ENCODE measurements around the gene PWWP2B. TPM values are rescaled to one million over a fixed set of nuclear protein-coding genes. Genes with fewer than 3 reads are reported as not detected.
A peak's percentile ranks its signal among the peaks of the same experiment; 100 is the strongest.
"Not testable (repeated sequence)": the region's sequence is repeated elsewhere in the genome, so short reads cannot be mapped to it uniquely, and the experiment has no call there.

Gene PWWP2B
- total RNA-seq, 2 donors from 2014 or later, result 51.9 to 55.3 TPM

- DNase-seq (no peak), ATAC-seq (no peak)
- intact Hi-C loops (cut with DNase I, micrococcal nuclease), result no loop called here
These were observed 36.8 kb downstream of the PWWP2B start for GRCh38 chr10:132433671-132434340.

GRCh38 chr10:132434405-132435005 lies 37.5 kb downstream of the PWWP2B start:
- intact Hi-C loops (cut with DNase I, micrococcal nuclease), result no loop called here
- ATAC-seq (no peak), DNase-seq (peak; percentile 51 to 76)

GRCh38 chr10:132435320-132435719 lies 38.3 kb downstream of the PWWP2B start:
- not testable (repeated sequence) for ATAC-seq

GRCh38 chr10:132436096-132436495 lies 39.1 kb downstream of the PWWP2B start:
- intact Hi-C loops (cut with DNase I, micrococcal nuclease); DNase-seq; ATAC-seq: not testable (repeated sequence)

More at GRCh38 chr10:132435320-132435719, 38.3 kb downstream of the PWWP2B start:
- intact Hi-C loops (cut with DNase I, micrococcal nuclease); DNase-seq: not testable (repeated sequence)

- DNase-seq (no peak), ATAC-seq (no peak)
- intact Hi-C loops (cut with DNase I, micrococcal nuclease), result no loop called here
These were observed 39.9 kb downstream of the PWWP2B start for GRCh38 chr10:132436861-132437410.

- ATAC-seq, result no peak
- no peak for DNase-seq
- intact Hi-C loops (cut with DNase I, micrococcal nuclease), result no loop called here
These were observed 40.5 kb downstream of the PWWP2B start for GRCh38 chr10:132437541-132437950.

GRCh38 chr10:132438091-132439024 lies 41.4 kb downstream of the PWWP2B start:
- DNase-seq (no peak), ATAC-seq (peak; percentile 8)

GRCh38 chr10:132439025-132439388 lies 42.0 kb downstream of the PWWP2B start:
- intact Hi-C loops (cut with DNase I, micrococcal nuclease), result no loop called here
- ATAC-seq, result no peak
- no peak for DNase-seq

More at GRCh38 chr10:132438091-132439024, 41.4 kb downstream of the PWWP2B start:
- intact Hi-C loops (cut with DNase I, micrococcal nuclease), result no loop called here

- DNase-seq (no peak), ATAC-seq (no peak)
- intact Hi-C loops (cut with DNase I, micrococcal nuclease), result no loop called here
These were observed 42.6 kb downstream of the PWWP2B start for GRCh38 chr10:132439424-132440163.

- DNase-seq (no peak), ATAC-seq (no peak)
- intact Hi-C loops (cut with DNase I, micrococcal nuclease), result no loop called here
These were observed 44.0 kb downstream of the PWWP2B start for GRCh38 chr10:132440791-132441565.

- DNase-seq (no peak), ATAC-seq (no peak)
- intact Hi-C loops (cut with DNase I, micrococcal nuclease), result no loop called here
These were observed 45.0 kb downstream of the PWWP2B start for GRCh38 chr10:132441818-132442524.

GRCh38 chr10:132442636-132443035 lies 45.6 kb downstream of the PWWP2B start:
- intact Hi-C loops (cut with DNase I, micrococcal nuclease), result no loop called here
- no peak for DNase-seq
- ATAC-seq, result no peak

- intact Hi-C loops (cut with DNase I, micrococcal nuclease), result no loop called here
- DNase-seq, result peak in 1 of 2 donors; percentile 60
- no peak for ATAC-seq
These were observed 46.6 kb downstream of the PWWP2B start for GRCh38 chr10:132443605-132443982.

- intact Hi-C loops (cut with DNase I, micrococcal nuclease), result no loop called here
- DNase-seq, result no peak
- no peak for ATAC-seq
These were observed 47.2 kb downstream of the PWWP2B start for GRCh38 chr10:132443983-132444876.

- no peak for DNase-seq
- intact Hi-C loops (cut with DNase I, micrococcal nuclease), result loop anchor here in 1 of 2 donors (5.0 kb wide), 1 partner anchor 53 kb away; no protein-coding TSS in a partner anchor
These were observed 47.9 kb downstream of the PWWP2B start for GRCh38 chr10:132444877-132445351.

More at GRCh38 chr10:132444877-132445351, 47.9 kb downstream of the PWWP2B start:
- no peak for ATAC-seq
